Measurements from ENCODE around the gene DEPP1.

DNA sequence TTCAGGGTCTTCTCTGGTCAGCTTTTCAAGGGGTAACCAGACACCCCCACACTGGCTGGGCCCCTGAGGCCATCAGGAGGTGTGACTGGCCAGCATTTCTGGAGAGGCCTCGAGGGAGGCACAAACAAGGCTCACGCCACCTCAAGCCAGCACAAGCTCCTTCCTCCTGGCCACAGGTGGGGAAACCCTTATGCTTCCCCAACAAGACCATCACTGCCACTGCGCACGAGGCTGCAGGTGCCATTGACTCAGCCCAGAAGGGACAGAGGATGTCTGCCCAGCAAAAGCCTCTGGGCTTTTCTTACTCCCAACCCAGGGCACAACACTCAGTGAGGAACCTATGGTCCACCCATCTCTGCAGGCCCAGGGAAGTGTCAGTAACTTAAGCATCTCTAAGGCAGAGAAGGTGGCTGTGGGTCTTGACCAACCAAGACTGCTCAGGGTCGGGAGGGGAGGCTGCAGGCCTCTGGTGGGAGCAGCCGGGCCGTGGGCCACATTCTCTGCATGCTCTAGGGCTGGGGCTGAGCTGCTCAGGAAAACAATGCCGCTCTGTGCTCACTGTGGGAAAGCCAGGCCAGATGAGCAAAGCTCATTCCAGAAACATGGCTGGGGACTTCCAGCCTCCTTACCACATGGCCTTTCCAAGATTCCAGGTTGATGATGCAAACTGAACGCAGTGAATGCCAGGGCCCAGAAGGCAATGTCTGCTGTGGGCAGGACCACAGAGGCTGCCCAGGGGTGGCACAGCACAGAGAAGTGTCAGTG lies 43.2 kb downstream of the DEPP1 start:
- TF ChIP-seq, protein P1, sequence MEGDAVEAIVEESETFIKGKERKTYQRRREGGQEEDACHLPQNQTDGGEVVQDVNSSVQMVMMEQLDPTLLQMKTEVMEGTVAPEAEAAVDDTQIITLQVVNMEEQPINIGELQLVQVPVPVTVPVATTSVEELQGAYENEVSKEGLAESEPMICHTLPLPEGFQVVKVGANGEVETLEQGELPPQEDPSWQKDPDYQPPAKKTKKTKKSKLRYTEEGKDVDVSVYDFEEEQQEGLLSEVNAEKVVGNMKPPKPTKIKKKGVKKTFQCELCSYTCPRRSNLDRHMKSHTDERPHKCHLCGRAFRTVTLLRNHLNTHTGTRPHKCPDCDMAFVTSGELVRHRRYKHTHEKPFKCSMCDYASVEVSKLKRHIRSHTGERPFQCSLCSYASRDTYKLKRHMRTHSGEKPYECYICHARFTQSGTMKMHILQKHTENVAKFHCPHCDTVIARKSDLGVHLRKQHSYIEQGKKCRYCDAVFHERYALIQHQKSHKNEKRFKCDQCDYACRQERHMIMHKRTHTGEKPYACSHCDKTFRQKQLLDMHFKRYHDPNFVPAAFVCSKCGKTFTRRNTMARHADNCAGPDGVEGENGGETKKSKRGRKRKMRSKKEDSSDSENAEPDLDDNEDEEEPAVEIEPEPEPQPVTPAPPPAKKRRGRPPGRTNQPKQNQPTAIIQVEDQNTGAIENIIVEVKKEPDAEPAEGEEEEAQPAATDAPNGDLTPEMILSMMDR (IDR thresholded peaks at IDR 0.05; ENCODE audit: insufficient read depth, low read length, poor library complexity, severe bottlenecking), result no peak
- no peak for TF ChIP-seq EZH2phosphoT487 (conservative IDR thresholded peaks at IDR 0.05; ENCODE audit: low read length)

Measured in SU-DHL-6 (cell line).